Activated T-helper 9 cell treated with anti-CD3 and anti-CD28 coated beads, Interleukin-2, amount 50 U/mL, for 16 hours (primary cell): ENCODE results near the gene DNAJC22.
"Not testable (repeated sequence)": the region's sequence is repeated elsewhere in the genome, so short reads cannot be mapped to it uniquely, and the experiment has no call there.

ENCODE experiments used
- DNase-seq: peaks from one replicate; pipeline ENCODE4 v3.0.0-alpha.2; 2020; ENCODE audit warnings: low read depth

DNAJC22 gene

DNA sequence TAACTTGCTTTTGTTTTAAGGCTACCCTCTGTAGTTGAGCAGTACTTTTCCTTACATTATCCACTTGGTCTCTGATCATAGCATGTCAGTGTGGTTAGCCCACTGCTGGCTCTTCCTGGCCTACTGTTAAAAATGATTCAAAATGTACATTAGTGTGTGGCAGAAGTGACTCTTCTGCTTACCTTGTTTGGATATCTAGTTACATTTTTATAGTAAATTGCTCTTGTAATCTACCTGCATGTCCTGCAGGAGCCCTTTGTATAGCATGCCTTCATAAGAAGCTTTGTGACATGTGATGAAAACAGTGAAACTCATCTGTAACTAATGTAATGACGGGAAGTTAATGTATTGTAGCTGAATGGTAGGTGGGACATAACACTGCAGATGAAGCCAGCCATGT is 28.7 kb downstream of the DNAJC22 start:
- no peak for DNase-seq

DNA sequence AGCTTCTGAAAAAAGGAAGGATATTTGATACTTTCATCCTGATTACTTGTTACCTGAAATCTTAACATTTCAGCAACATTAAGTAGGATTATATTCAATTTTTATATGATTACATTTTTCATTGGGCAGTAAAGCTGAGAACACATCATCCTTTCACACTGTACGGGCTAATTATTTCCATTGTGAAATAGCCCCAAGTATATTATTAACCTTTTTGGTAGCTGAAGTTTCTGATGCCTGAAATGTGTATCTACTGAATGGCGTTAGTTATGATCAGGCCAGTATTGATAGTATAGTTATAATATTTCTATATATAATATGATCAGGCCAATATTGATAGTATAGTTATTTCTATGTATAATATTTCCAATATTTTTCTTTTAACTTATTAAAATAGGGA is 30.7 kb downstream of the DNAJC22 start:
- no peak for DNase-seq

DNA sequence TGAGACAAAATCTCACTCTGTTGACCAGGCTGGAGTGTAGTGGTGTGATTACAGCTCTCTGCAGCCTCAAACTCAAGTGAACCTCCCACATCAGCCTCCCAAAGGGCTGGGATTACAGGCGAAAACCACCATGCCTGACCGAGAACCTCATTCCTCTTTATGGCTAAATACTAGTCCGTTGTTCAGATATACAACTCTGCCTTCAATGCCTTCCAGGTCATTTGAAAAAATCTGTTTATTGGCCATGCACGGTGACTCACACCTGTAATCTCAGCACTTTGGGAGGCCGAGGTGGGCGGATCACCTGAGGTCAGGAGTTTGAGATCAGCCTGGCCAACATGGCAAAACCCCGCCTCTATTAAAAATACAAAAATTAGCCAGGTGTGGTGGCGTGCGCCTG is 33.5 kb downstream of the DNAJC22 start:
- not testable (repeated sequence) for DNase-seq

DNA sequence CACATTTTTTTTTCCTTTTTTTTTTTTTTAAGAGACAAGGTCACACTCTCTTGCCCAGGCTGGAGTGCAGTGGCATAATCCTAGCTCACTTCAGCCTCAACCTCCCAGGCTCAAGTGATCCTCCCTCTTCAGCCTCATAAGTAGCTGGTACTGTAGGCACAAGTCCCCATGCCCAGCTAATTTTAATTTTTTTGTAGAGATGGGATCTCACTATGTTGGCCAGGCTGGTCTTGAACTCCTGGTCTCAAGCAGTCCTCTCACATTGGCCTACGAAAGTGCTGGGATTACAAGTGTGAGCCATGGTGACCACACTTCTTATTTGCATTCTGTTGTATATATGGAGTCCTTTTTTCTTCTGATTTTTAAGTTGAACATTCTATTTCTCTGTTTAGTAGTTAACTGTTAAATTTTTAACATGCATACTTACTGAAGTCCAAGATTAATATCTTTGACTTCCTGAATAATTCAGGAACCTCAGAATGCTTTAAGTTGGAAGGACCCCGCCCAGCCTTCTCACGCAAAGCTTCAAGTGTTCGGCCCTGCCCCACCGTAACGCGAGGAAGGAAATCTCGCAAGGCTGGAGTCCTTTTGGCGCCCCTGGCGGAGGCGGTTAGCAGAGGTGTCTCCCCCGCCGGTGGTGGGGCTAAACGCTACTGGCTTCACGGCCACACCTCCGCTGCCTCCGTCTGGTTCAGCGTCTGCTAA is 42.1 kb downstream of the DNAJC22 start:
- peak; percentile 50 for DNase-seq

DNA sequence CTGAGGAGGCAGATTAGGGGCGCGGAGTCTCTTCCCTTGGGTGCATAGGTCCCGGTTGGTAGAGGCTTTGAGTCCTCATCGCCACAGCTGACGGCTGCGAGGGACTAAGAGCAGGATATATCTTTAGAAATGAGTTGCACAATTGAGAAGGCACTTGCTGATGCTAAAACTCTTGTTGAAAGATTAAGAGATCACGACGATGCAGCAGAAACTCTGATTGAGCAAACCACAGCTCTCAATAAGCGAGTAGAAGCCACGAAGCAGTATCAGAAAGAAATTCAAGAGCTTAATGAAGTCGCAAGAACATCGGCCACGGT is 42.7 kb downstream of the DNAJC22 start:
- no peak for DNase-seq

DNA sequence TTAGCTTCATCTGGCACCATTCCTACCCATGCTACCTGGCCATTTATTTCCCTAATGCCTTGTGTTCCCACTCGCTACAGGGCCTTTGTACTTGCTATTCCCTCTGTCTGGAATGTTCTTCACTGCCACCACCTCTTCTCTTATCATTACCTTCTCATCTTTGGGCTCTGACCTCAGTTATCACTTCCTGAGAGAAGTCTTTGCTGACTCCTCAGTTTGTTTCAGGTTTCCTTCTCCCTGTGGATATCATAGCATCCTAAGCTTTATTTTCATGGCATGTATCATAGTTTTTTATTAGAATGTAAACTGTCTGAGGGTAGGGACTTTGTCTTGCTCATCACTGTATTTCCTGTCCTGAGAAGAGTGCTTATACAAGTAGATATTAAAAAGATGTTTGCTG is 50.3 kb downstream of the DNAJC22 start:
- DNase-seq, result no peak

DNA sequence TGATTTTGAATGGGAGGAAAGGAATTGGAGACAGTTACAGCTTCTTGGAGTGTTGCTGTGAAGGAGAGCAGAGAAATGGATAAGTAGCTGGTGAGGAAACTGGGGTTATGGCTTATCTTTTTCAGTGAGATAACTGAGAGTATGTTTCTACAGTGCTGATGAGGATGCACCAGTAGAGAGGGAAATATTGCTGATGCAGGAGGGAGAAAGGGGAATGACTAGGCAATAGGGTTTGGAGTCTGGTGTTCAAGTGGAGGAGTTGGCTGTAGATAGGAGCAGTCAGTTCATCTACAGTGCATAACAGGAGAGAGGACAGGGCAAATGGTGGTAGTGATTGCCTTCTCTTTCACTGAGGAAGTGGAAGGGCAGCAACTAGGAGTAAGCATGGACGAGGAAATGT is 53.6 kb downstream of the DNAJC22 start:
- DNase-seq, result no peak
